Measurements from ENCODE around the gene TTC3. TPM values are rescaled to one million over a fixed set of nuclear protein-coding genes. Genes with fewer than 3 reads are reported as not detected.

TTC3 gene
- total and polyA plus RNA-seq, 9 of the 15 experiments (the other 6 are each of a cell fraction or from before 2014, with no cell fraction given), result 17.5 to 92.0 (median 59.5) TPM

- no peak for TF ChIP-seq U2AF1 (optimal IDR thresholded peaks at IDR 0.05; ENCODE audit: low read depth, low read length)
- TF ChIP-seq MEIS2 (IDR thresholded peaks at IDR 0.05; ENCODE audit: partially characterized antibody), result peak; percentile 26
Observed at GRCh38 chr21:37145635-37146111, 72.6 kb downstream of the TTC3 start (continued).

- ChIA-PET CTCF (ENCODE audit: low intra/inter-chr PET ratio) (interaction anchor here (0.9 kb wide), 1 partner anchor 233 kb away, joined by 3 read pairs; no protein-coding TSS in a partner anchor), POLR2A (interaction anchor here (1.0 to 2.0 kb wide), 3 partner anchors 9 to 12 kb away, joined by 4 to 7 read pairs (median 5); no protein-coding TSS in a partner anchor)
- Histone ChIP-seq H3K9me1 (ENCODE audit: control insufficient read depth, insufficient read depth, low read length) (no peaks in the 10 kb centered on the region), H2AFZ (ENCODE audit: low read depth, low read length) (no peak overlapping the region), H3K36me3 (ENCODE audit: control insufficient read depth, insufficient read depth, low read length) (peaks cover 55% of the 10 kb centered on the region), H3K27me3 (ENCODE audit: control insufficient read depth in 2 of 2, insufficient read depth in 2 of 2, low read length in 2 of 2) (no peaks in the 10 kb centered on the region), H3K4me1 (replicated peaks in 1 of 2; ENCODE audit: control insufficient read depth in 2 of 2, insufficient read depth in 2 of 2, low read length in 2 of 2) (no peaks in the 10 kb centered on the region), H3K9ac (ENCODE audit: insufficient read depth in 1 of 2, low read depth in 2 of 2, low read length in 2 of 2) (no peak overlapping the region), H3K27ac (ENCODE audit: extremely low read depth, low read depth, low read length) (0 out of 3 replicates have a peak overlapping the region, but pooled peaks have one; percentile 1), H4K20me1 (replicated peaks; ENCODE audit: control insufficient read depth, insufficient read depth, low read length) (no peaks in the 10 kb centered on the region), H3K9me3 (replicated peaks; ENCODE audit: control insufficient read depth, insufficient read depth, low read depth, low read length) (no peaks in the 10 kb centered on the region), H3K79me2 (ENCODE audit: control insufficient read depth, insufficient read depth, low read length) (no peaks in the 10 kb centered on the region), H3K4me3 (no peak overlapping the region), H3K4me2 (ENCODE audit: insufficient read depth, low read length) (no peak overlapping the region)
- ATAC-seq, result peak; percentile 67
- no peak for DNase-seq (ENCODE audit: extremely low read depth in 1 of 4, low spot score in 3 of 4)
- BruUV-seq (replicated peaks), result no TSS peak
- intact Hi-C loops (cut with micrococcal nuclease), result no loop called here
- FAIRE-seq, result no peak
- in situ Hi-C loops (cut with MboI), result no loop called here
- 56% methylated on average over 8 of the region's 8 CpGs for WGBS (ENCODE audit: insufficient coverage, low coverage, missing lambda C conversion rate)
- TF ChIP-seq PTBP1 (IDR thresholded peaks at IDR 0.05; ENCODE audit: low read depth, low read length) (no peak), BRD4 (IDR thresholded peaks at IDR 0.05) (no peak), MAX (CRISPR knock-in tag; IDR thresholded peaks at IDR 0.05) (peak; percentile 28; the same call in 1 of the 2 replicates), ZNF124 (CRISPR knock-in tag; IDR thresholded peaks at IDR 0.05) (no peak), ZNF76 (CRISPR knock-in tag; IDR thresholded peaks at IDR 0.05; ENCODE audit: borderline replicate concordance) (no peak), CBX3 (IDR thresholded peaks at IDR 0.05; ENCODE audit: borderline replicate concordance in 1 of 2, low read length in 2 of 2) (no peak), SOX6 (IDR thresholded peaks at IDR 0.05) (no peak), HDAC2 (IDR thresholded peaks at IDR 0.05) (no peak), MEF2A (IDR thresholded peaks at IDR 0.05; ENCODE audit: control insufficient read depth, low read depth, low read length) (peak; percentile 17; the same call in 1 of the 2 replicates), YBX1 (IDR thresholded peaks at IDR 0.05) (no peak)
- TF ChIP-seq, protein P1, sequence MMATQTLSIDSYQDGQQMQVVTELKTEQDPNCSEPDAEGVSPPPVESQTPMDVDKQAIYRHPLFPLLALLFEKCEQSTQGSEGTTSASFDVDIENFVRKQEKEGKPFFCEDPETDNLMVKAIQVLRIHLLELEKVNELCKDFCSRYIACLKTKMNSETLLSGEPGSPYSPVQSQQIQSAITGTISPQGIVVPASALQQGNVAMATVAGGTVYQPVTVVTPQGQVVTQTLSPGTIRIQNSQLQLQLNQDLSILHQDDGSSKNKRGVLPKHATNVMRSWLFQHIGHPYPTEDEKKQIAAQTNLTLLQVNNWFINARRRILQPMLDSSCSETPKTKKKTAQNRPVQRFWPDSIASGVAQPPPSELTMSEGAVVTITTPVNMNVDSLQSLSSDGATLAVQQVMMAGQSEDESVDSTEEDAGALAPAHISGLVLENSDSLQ (IDR thresholded peaks at IDR 0.05), result peak; percentile 50; the same call in 1 of the 2 replicates
- TF ChIP-seq, protein P2, sequence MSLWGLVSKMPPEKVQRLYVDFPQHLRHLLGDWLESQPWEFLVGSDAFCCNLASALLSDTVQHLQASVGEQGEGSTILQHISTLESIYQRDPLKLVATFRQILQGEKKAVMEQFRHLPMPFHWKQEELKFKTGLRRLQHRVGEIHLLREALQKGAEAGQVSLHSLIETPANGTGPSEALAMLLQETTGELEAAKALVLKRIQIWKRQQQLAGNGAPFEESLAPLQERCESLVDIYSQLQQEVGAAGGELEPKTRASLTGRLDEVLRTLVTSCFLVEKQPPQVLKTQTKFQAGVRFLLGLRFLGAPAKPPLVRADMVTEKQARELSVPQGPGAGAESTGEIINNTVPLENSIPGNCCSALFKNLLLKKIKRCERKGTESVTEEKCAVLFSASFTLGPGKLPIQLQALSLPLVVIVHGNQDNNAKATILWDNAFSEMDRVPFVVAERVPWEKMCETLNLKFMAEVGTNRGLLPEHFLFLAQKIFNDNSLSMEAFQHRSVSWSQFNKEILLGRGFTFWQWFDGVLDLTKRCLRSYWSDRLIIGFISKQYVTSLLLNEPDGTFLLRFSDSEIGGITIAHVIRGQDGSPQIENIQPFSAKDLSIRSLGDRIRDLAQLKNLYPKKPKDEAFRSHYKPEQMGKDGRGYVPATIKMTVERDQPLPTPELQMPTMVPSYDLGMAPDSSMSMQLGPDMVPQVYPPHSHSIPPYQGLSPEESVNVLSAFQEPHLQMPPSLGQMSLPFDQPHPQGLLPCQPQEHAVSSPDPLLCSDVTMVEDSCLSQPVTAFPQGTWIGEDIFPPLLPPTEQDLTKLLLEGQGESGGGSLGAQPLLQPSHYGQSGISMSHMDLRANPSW (CRISPR knock-in tag; IDR thresholded peaks at IDR 0.05), result no peak
Observed at GRCh38 chr21:37146320-37147235, 73.5 kb downstream of the TTC3 start.
